WTC11 (cell line): ENCODE data around the gene ELF5. TPM values are rescaled to one million over a fixed set of nuclear protein-coding genes. Genes with fewer than 3 reads are reported as not detected.

Experiments
- ATAC-seq: fragments of 200-7000 bp; cut with Tn5 transposase; 2 replicates; pipeline ENCODE4 v1.10.0; 2021; ENCODE audit warnings: mild to moderate bottlenecking, moderate library complexity
- CTCF ChIA-PET: fragments of 300-600 bp; sonication (Branson Sonifier 250); formaldehyde crosslinking; loops from one replicate; lab custom pipeline; 2021; ENCODE audit warnings: antibody characterized with exemption; lab: Charles Lee
- POLR2A ChIA-PET: fragments of 350-600 bp; sonication (Branson Sonifier 250); formaldehyde crosslinking; loops from one replicate; lab custom pipeline; 2021; ENCODE audit warnings: antibody characterized with exemption; lab: Charles Lee
- DNase-seq: peaks from one replicate; pipeline ENCODE4 v3.0.0; 2021; ENCODE audit warnings: low spot score
- H3K27ac Mint-ChIP-seq: 2 replicates; pipeline ENCODE4 v1.8.0; 2021; ENCODE audit warnings: mixed read lengths
- H3K27me3 Mint-ChIP-seq: 2 replicates; pipeline ENCODE4 v1.8.0; 2021; ENCODE audit warnings: low read depth, mild to moderate bottlenecking, moderate library complexity, mixed read lengths
- H3K36me3 Mint-ChIP-seq: 2 replicates; pipeline ENCODE4 v1.8.0; 2021; ENCODE audit warnings: mixed read lengths
- H3K4me1 Mint-ChIP-seq: 2 replicates; pipeline ENCODE4 v1.8.0; 2022; ENCODE audit warnings: mixed read lengths
- H3K4me3 Mint-ChIP-seq: 2 replicates; pipeline ENCODE4 v1.8.0; 2021; ENCODE audit warnings: mild to moderate bottlenecking, moderate library complexity, mixed read lengths
- H3K9me3 Mint-ChIP-seq: 2 replicates; pipeline ENCODE4 v1.8.0; 2021; ENCODE audit warnings: mixed read lengths
- ATF1 ChIP-seq: sonication (generic); formaldehyde crosslinking; IDR thresholded peaks from 2 replicates; pipeline ENCODE4 v1.8.1; 2023; ENCODE audit warnings: mild to moderate bottlenecking, moderate library complexity, missing genetic modification reagents
- CREB1 ChIP-seq: sonication (generic); formaldehyde crosslinking; IDR thresholded peaks from 2 replicates; pipeline ENCODE4 v1.8.0; 2023; ENCODE audit warnings: mild to moderate bottlenecking, missing genetic modification reagents
- EMX1 ChIP-seq: fragments of 250-450 bp; sonication (Bioruptor Pico); IDR thresholded peaks from 2 replicates; pipeline ENCODE4 v1.8.0; 2021; ENCODE audit warnings: mild to moderate bottlenecking
- FOXK1 ChIP-seq: sonication (generic); formaldehyde crosslinking; IDR thresholded peaks from 2 replicates; pipeline ENCODE4 v1.8.0; 2022; ENCODE audit warnings: mild to moderate bottlenecking, moderate library complexity, missing genetic modification reagents
- GABPB1 ChIP-seq: sonication (generic); formaldehyde crosslinking; IDR thresholded peaks from 2 replicates; pipeline ENCODE4 v1.8.1; 2023; ENCODE audit warnings: mild to moderate bottlenecking, missing genetic modification reagents
- IRF2 ChIP-seq: sonication (generic); formaldehyde crosslinking; IDR thresholded peaks from 2 replicates; pipeline ENCODE4 v1.8.0; 2022; ENCODE audit warnings: low read depth, missing genetic modification reagents, borderline replicate concordance
- KAT7 ChIP-seq: sonication (generic); formaldehyde crosslinking; IDR thresholded peaks from 2 replicates; pipeline ENCODE4 v1.8.1; 2023; ENCODE audit warnings: missing genetic modification reagents, mild to moderate bottlenecking, borderline replicate concordance
- MAX ChIP-seq: sonication (generic); formaldehyde crosslinking; IDR thresholded peaks from 2 replicates; pipeline ENCODE4 v1.8.0; 2022; ENCODE audit warnings: mild to moderate bottlenecking, missing genetic modification reagents
- NR1H2 ChIP-seq: sonication (generic); formaldehyde crosslinking; IDR thresholded peaks from 2 replicates; pipeline ENCODE4 v1.9.0; 2021; ENCODE audit warnings: mild to moderate bottlenecking, moderate library complexity, missing genetic modification reagents
- NR2C2 ChIP-seq: sonication (generic); formaldehyde crosslinking; IDR thresholded peaks from 2 replicates; pipeline ENCODE4 v1.8.0; 2022; ENCODE audit warnings: mild to moderate bottlenecking, missing genetic modification reagents
- STAT6 ChIP-seq: sonication (generic); formaldehyde crosslinking; conservative IDR thresholded peaks from 2 replicates; pipeline ENCODE4 v1.8.1; 2023; ENCODE audit warnings: mild to moderate bottlenecking, low read depth, missing genetic modification reagents, moderate library complexity
- ZBTB21 ChIP-seq: sonication (generic); formaldehyde crosslinking; IDR thresholded peaks from 2 replicates; pipeline ENCODE4 v1.8.1; 2023; ENCODE audit warnings: mild to moderate bottlenecking, missing genetic modification reagents, borderline replicate concordance
- ZNF232 ChIP-seq: sonication (generic); formaldehyde crosslinking; IDR thresholded peaks from 2 replicates; pipeline ENCODE4 v1.8.0; 2022; ENCODE audit warnings: mild to moderate bottlenecking, missing genetic modification reagents
- total RNA-seq: library from RNA; stranded (reverse); gene quantifications from 3 replicates; pipeline ENCODE4 v1.2.3, GENCODE V29; 2021
- TF ChIP-seq, protein P1 (sequence below): sonication (generic); formaldehyde crosslinking; IDR thresholded peaks from 2 replicates; pipeline ENCODE4 v1.8.0; 2023; ENCODE audit warnings: missing genetic modification reagents
- TF ChIP-seq, protein P2 (sequence below): fragments of 250-450 bp; sonication (Bioruptor Pico); IDR thresholded peaks from 2 replicates; pipeline ENCODE4 v1.9.0; 2021; ENCODE audit warnings: mild to moderate bottlenecking
- TF ChIP-seq, protein P3 (sequence below): fragments of 250-450 bp; sonication (Bioruptor Pico); IDR thresholded peaks from 2 replicates; pipeline ENCODE4 v1.9.0; 2021; ENCODE audit warnings: moderate library complexity, mild to moderate bottlenecking, inconsistent platforms, borderline replicate concordance
- TF ChIP-seq, protein P4 (sequence below): sonication (generic); formaldehyde crosslinking; conservative IDR thresholded peaks from 2 replicates; pipeline ENCODE4 v1.8.1; 2022; ENCODE audit warnings: mild to moderate bottlenecking, missing genetic modification reagents

The ELF5 gene
- total RNA-seq, 1 experiment from 2014 or later: not detected

DNA sequence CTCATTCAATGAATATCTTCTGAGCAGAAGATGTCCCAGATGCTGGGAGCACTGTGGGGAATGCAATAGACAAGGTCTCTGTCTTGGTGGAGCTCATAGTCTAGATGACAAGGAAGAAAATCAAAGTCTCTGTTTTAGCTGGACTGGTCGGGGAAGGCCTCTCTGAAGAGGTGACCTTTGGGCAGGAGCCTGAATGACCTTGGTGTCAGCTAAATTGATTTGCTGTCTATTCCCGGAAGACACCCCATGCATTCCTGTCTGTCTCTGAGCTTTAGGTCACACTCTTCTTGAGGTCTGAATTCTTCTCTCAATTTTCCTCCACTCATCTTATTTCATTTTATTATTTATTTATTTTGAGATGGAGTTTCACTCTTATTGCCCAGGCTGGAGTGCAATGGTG, 14.5 kb upstream of the ELF5 start:
- Mint-ChIP-seq H3K4me1 (no peaks in the 10 kb centered on the region), H3K4me3 (no peak overlapping the region), H3K36me3 (no peaks in the 10 kb centered on the region), H3K27ac (no peak overlapping the region), H3K9me3 (no peaks in the 10 kb centered on the region), H3K27me3 (no peaks in the 10 kb centered on the region; the same call in 1 of the 2 replicates)
- no peak for TF ChIP-seq MAX (CRISPR knock-in tag)
- TF ChIP-seq, protein P1, sequence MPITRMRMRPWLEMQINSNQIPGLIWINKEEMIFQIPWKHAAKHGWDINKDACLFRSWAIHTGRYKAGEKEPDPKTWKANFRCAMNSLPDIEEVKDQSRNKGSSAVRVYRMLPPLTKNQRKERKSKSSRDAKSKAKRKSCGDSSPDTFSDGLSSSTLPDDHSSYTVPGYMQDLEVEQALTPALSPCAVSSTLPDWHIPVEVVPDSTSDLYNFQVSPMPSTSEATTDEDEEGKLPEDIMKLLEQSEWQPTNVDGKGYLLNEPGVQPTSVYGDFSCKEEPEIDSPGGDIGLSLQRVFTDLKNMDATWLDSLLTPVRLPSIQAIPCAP: no peak
- TF ChIP-seq EMX1 (CRISPR knock-in tag): no peak
- DNase-seq (no peak), ATAC-seq (no peak)
- ChIA-PET CTCF (interaction anchor here (3.3 kb wide), 1 partner anchor 15 kb away, joined by 15 read pairs; the partner anchor contains the start of gene ELF5), POLR2A (no interaction called here)

DNA sequence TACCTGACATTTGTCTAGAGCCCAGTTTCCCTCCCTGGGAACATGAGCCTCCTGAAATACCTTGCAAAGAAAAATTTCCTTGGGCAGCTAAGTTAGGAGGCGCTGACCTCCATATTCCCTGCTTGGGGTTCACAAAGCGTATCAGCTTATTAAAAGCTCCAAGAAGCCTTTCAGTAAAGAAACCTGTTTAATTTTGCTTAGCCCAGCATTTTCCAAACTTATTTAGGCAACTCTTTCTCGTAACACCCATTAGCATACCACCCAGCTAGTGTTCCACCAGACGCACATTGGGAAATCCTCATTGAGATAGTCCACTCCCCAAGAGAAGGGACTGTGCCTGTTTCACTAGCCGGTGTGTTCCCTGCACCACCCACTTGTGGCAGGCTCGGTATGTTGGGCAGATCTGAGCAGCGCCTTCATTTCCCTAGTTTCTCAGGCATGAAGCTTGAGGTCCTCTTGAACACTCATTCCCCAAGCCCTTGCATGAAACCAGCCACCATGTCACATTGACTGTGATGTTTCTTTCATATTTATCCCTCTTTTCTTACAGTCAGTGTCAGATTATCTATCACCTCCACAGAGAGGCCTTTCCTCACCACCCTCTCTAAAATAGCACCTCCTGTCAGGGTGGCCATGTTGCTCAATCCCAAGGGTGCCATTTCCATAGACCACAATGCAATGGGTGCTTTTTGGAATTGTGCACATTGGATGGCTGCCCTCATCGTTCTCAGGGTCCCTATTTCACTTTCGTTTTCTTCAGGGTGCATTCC, 12.5 kb upstream of the ELF5 start:
- H3K4me3 Mint-ChIP-seq: no peak overlapping the region
- DNase-seq (no peak), ATAC-seq (no peak)
- POLR2A ChIA-PET: no interaction called here
- H3K9me3 Mint-ChIP-seq: no peaks in the 10 kb centered on the region
- H3K4me1 Mint-ChIP-seq: no peaks in the 10 kb centered on the region
- H3K27me3 Mint-ChIP-seq: no peaks in the 10 kb centered on the region; the same call in 1 of the 2 replicates
- TF ChIP-seq ZNF232 (no peak), CREB1 (CRISPR knock-in tag) (no peak), FOXK1 (no peak)
- TF ChIP-seq, all 79 proteins: peak for 0
- Mint-ChIP-seq H3K27ac (no peak overlapping the region), H3K36me3 (no peaks in the 10 kb centered on the region)
- CTCF ChIA-PET: interaction anchor here (1.1 to 3.3 kb wide), 2 partner anchors 13 to 40 kb away, joined by 3 to 15 read pairs; partner anchors contain the start of gene ELF5

GRCh38 chr11:34525098-34525497, 11.5 kb upstream of the ELF5 start:
- ChIA-PET CTCF (interaction anchor here (1.1 to 2.1 kb wide), 2 partner anchors 12 to 41 kb away, joined by 3 to 18 read pairs; partner anchors contain the start of gene ELF5), POLR2A (no interaction called here)
- H3K27me3 Mint-ChIP-seq: no peaks in the 10 kb centered on the region; the same call in 1 of the 2 replicates
- no peaks in the 10 kb centered on the region for H3K4me1 Mint-ChIP-seq
- DNase-seq (no peak), ATAC-seq (no peak)
- H3K9me3 Mint-ChIP-seq: no peaks in the 10 kb centered on the region
- no peaks in the 10 kb centered on the region for H3K36me3 Mint-ChIP-seq
- no peak overlapping the region for H3K4me3 Mint-ChIP-seq
- H3K27ac Mint-ChIP-seq: no peak overlapping the region
- no peak for TF ChIP-seq GABPB1 (CRISPR knock-in tag)
- TF ChIP-seq, protein P2, sequence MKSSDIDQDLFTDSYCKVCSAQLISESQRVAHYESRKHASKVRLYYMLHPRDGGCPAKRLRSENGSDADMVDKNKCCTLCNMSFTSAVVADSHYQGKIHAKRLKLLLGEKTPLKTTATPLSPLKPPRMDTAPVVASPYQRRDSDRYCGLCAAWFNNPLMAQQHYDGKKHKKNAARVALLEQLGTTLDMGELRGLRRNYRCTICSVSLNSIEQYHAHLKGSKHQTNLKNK: no peak
- TF ChIP-seq NR1H2: no peak
- TF ChIP-seq STAT6: no peak
- TF ChIP-seq CREB1 (CRISPR knock-in tag): no peak
- no peak for TF ChIP-seq ZBTB21 (CRISPR knock-in tag)
- no peak for TF ChIP-seq IRF2 (CRISPR knock-in tag)
- TF ChIP-seq, protein P3, sequence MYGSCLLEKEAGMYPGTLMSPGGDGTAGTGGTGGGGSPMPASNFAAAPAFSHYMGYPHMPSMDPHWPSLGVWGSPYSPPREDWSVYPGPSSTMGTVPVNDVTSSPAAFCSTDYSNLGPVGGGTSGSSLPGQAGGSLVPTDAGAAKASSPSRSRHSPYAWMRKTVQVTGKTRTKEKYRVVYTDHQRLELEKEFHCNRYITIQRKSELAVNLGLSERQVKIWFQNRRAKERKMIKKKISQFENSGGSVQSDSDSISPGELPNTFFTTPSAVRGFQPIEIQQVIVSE (CRISPR knock-in tag): no peak
- TF ChIP-seq NR2C2 (CRISPR knock-in tag): no peak
- TF ChIP-seq, protein P4, sequence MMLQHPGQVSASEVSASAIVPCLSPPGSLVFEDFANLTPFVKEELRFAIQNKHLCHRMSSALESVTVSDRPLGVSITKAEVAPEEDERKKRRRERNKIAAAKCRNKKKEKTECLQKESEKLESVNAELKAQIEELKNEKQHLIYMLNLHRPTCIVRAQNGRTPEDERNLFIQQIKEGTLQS (CRISPR knock-in tag): no peak
- no peak for TF ChIP-seq ATF1 (CRISPR knock-in tag)
- TF ChIP-seq KAT7 (CRISPR knock-in tag): no peak
